Pancreas (tissue), 10 donors: ENCODE measurements around the gene TRIM4. TPM values are rescaled to one million over a fixed set of nuclear protein-coding genes. Genes with fewer than 3 reads are reported as not detected.

Experiments
- ATAC-seq, 4 donors: fragments of 200-7000 bp; cut with Tn5 transposase; one replicate each; pipeline versions ENCODE4 v1.8.0 to v1.9.1; 2020; ENCODE audit warnings: mild to moderate bottlenecking in 4 of 4, moderate library complexity in 4 of 4
- DNase-seq, 6 donors: peaks; one replicate each; pipeline ENCODE4 v3.0.0-alpha.2; 2020
- FAIRE-seq: peaks from 2 replicates; lab custom pipeline; 2012; peaks lifted over from hg19 to GRCh38; lab: Jason Lieb, UNC
- H3K27ac ChIP-seq, 4 donors: fragments of 200-600 bp; sonication (generic); 1 replicate in 3 of 4; 2 replicates in 1 of 4; pipeline versions ENCODE4 v1.5.0 to v1.8.0; 2020
- H3K27me3 ChIP-seq, 4 donors: fragments of 200-600 bp; one replicate each; pipeline ENCODE4 v1.8.0; 2021
- H3K36me3 ChIP-seq, 3 donors: fragments of 200-600 bp; sonication (generic) in 1 of 3; one replicate each; pipeline versions ENCODE4 v1.5.0 to v1.8.0; 2020 to 2021
- H3K4me1 ChIP-seq, 3 donors: fragments of 200-600 bp; one replicate each; pipeline ENCODE4 v1.8.0; 2021
- H3K4me3 ChIP-seq, 4 donors: fragments of 200-600 bp; sonication (generic) in 2 of 4; one replicate each; pipeline versions ENCODE4 v1.5.0 to v1.8.0; 2020 to 2021
- H3K9me3 ChIP-seq, 4 donors: fragments of 200-600 bp; one replicate each; pipeline ENCODE4 v1.8.0; 2021
- WGBS, 2 donors: extraction: QIAGEN DNeasy Blood & Tissue Kit; methylation state at CpG; one replicate each; pipeline ENCODE4 v1.1.7; 2013; 5-methylcytosine and 5-hydroxymethylcytosine counted together
- intact Hi-C, 3 donors: fragments of 100-400 bp; cut with DNase I; formaldehyde crosslinking; loops; one replicate each; pipeline versions ENCODE4 v1.11.1 to v1.14.2; 2022
- polyA plus RNA-seq, 2 donors: library from polyadenylated mRNA; stranded (reverse); fragments of 200-250 nt; gene quantifications; one replicate each; pipeline ENCODE4 v1.2.3, GENCODE V29; 2013
- total RNA-seq, 6 donors: library from RNA; stranded (reverse); fragmentation: NEBNext Ultra II Directional in 4 of 6; extraction: Animal tissue kit (Norgen Biotek cat#: 25700) in 4 of 6; gene quantifications; one replicate each; pipeline versions ENCODE4 v1.2.1 to v1.2.4, GENCODE V29; 2021 to 2023
- TF ChIP-seq, protein P1 (sequence below), 4 donors: fragments of 200-600 bp; sonication (generic) in 3 of 4; IDR thresholded peaks; one replicate each; pipeline versions ENCODE4 v1.5.0 to v1.8.0; 2021; ENCODE audit warnings: antibody characterized with exemption in 4 of 4
- donor health status: healthy with polysubstance abuse.
- donor health status: DM: no; HTN: no; CAD: no; lungs with moderate emphysema.
- donor health status: DM: no; HTN: no; CAD: no.
- donor health status: control.
- donor health status: control.
- donor health status: Bipolar disorder and iron deficiency.
- donor health status: DM: yes; HTN: yes; CAD: no.
- donor health status: DM: no; HTN: no; CAD: no.
- donor health status: DM: no; HTN: no; CAD: no.
- donor health status: DM: yes; HTN: yes; CAD: no.

TRIM4 gene
- total and polyA plus RNA-seq, 8 donors: 9.4 to 18.6 (median 15.7) TPM

DNA sequence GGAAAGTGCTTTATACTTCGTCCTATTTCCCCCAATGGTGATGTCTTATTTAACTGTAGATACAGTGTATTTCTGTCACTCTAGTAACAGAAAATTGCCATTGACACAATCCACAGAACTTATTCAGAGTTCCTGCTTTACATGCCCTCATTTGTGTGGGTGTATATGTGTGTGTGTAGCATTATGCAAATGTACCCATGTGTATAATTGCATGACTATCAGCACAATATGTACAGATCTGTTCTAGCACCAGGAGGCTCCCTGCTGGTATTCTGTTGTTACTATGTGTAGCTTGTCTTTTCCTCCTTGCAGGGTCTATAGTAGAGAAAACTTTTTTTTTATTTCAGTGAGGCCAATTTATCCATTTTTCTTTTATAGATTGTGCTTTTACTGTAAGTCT is 75.0 kb downstream of the TRIM4 start:
- intact Hi-C loops: no loop called here
- Histone ChIP-seq H3K9me3 (no peaks in the 10 kb centered on the region), H3K36me3 (no peaks in the 10 kb centered on the region), H3K4me3 (no peak overlapping the region), H3K27me3 (no peaks in the 10 kb centered on the region), H3K27ac (no peak overlapping the region), H3K4me1 (peaks cover 0 to 2% (median 0%) of the 10 kb centered on the region in 3 donors)
- DNase-seq (no peak), ATAC-seq (no peak), FAIRE-seq (no peak)
- TF ChIP-seq, protein P1, sequence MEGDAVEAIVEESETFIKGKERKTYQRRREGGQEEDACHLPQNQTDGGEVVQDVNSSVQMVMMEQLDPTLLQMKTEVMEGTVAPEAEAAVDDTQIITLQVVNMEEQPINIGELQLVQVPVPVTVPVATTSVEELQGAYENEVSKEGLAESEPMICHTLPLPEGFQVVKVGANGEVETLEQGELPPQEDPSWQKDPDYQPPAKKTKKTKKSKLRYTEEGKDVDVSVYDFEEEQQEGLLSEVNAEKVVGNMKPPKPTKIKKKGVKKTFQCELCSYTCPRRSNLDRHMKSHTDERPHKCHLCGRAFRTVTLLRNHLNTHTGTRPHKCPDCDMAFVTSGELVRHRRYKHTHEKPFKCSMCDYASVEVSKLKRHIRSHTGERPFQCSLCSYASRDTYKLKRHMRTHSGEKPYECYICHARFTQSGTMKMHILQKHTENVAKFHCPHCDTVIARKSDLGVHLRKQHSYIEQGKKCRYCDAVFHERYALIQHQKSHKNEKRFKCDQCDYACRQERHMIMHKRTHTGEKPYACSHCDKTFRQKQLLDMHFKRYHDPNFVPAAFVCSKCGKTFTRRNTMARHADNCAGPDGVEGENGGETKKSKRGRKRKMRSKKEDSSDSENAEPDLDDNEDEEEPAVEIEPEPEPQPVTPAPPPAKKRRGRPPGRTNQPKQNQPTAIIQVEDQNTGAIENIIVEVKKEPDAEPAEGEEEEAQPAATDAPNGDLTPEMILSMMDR (IDR thresholded peaks at IDR 0.05): no peak
- 47 to 54% methylated on average over 1 of the region's 1 CpG for WGBS, 2 donors

DNA sequence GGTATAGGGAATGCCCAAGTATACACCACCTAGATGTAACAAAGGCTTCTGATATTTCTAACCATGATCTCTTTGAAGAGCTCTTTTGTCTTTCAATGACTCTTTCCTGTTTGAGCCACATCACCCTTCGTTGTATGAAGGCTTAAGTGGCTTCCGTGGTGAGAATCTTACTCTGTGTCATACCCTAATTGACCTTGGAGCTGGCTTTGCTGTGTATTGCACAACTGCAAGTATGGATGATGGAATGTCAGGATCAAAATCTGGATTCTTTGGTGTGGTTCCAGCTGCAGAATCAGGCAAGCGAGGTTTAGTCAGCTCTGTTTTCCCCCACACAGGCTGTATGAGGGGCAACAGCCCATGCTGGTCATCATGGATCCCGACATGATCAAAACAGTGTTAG is 75.5 kb downstream of the TRIM4 start:
- intact Hi-C loops: no loop called here
- H3K36me3 ChIP-seq: no peaks in the 10 kb centered on the region

DNA sequence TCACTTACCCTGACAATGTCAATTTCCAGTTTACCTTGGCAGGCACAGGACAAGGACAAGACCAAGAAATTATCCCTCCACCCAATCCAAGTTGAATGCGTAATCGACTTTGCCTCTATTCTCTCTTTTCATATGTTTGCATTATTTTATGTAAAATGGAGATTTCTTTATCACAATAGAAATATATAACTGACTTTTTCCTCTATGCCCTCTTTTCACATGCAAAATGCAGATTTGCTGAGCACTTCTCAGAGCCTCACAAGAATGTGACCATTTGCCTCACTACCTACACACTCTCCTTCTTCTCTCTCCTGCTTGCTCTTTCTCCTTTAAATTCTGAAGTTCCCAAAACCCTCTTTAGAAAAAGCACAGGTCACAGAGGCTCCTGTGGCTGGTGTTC is 76.4 kb downstream of the TRIM4 start:
- WGBS, 2 donors: 71 to 84% methylated on average over 2 of the region's 2 CpGs
- DNase-seq (no peak), ATAC-seq (no peak), FAIRE-seq (no peak)
- TF ChIP-seq, protein P1 (IDR thresholded peaks at IDR 0.05): no peak
- Histone ChIP-seq H3K9me3 (no peaks in the 10 kb centered on the region), H3K36me3 (no peaks in the 10 kb centered on the region), H3K27ac (no peak overlapping the region), H3K27me3 (no peaks in the 10 kb centered on the region), H3K4me3 (no peak overlapping the region), H3K4me1 (peaks cover 0 to 9% (median 0%) of the 10 kb centered on the region in 3 donors)
- intact Hi-C loops: no loop called here

More for the DNA sequence above, 75.5 kb downstream of the TRIM4 start:
- TF ChIP-seq, protein P1 (IDR thresholded peaks at IDR 0.05): no peak
- H3K9me3 ChIP-seq: no peaks in the 10 kb centered on the region
- DNase-seq (no peak), ATAC-seq (no peak), FAIRE-seq (no peak)
- peaks cover 0 to 5% (median 0%) of the 10 kb centered on the region in 3 donors for H3K4me1 ChIP-seq
- no peaks in the 10 kb centered on the region for H3K27me3 ChIP-seq
- 52 to 55% methylated on average over 4 of the region's 4 CpGs for WGBS, 2 donors
- H3K27ac ChIP-seq: no peak overlapping the region
- H3K4me3 ChIP-seq: no peak overlapping the region

Other genes with a start within 250 kb of the TRIM4 start
- gene CYP3A5, start 239.5 kb downstream of the TRIM4 start, total RNA-seq: 100 to 1,000 TPM in 1 of 6 donors, 10 to 100 TPM in 4, 1 to 10 TPM in 1; 10.0 to 129 (median 28.1) TPM
- 100 to 1,000 TPM; 108 to 219 TPM for gene CYP3A5, start 239.5 kb downstream of the TRIM4 start, polyA plus RNA-seq
- gene CYP3A7, start 184.3 kb downstream of the TRIM4 start, total RNA-seq: 1 to 10 TPM in 1 of 6 donors, under 1 TPM in 4, not detected in 1; 0.19 to 1.3 (median 0.25) TPM
- gene CYP3A7, start 184.3 kb downstream of the TRIM4 start, polyA plus RNA-seq: under 1 TPM; 0.11 to 0.23 TPM
- gene CYP3A4, start 135.3 kb downstream of the TRIM4 start, total RNA-seq: 10 to 100 TPM in 1 of 6 donors, 1 to 10 TPM in 2, under 1 TPM in 2, not detected in 1; 0.25 to 11.0 (median 3.0) TPM
- 1 to 10 TPM; 4.3 to 5.4 TPM for gene CYP3A4, start 135.3 kb downstream of the TRIM4 start, polyA plus RNA-seq
- gene CYP3A43, start 91.5 kb downstream of the TRIM4 start, total RNA-seq: 1 to 10 TPM in 3 of 6 donors, under 1 TPM in 3; 0.15 to 7.9 (median 0.96) TPM
- gene CYP3A43, start 91.5 kb downstream of the TRIM4 start, polyA plus RNA-seq: 1 to 10 TPM; 2.1 to 7.3 TPM
- not detected for gene OR2AE1, start 42.5 kb downstream of the TRIM4 start, total RNA-seq
- gene OR2AE1, start 42.5 kb downstream of the TRIM4 start, polyA plus RNA-seq: not detected
- 1 to 10 TPM in 4 of 6 donors, under 1 TPM in 2; 0.37 to 8.7 (median 4.7) TPM for gene GJC3, start 10.1 kb upstream of the TRIM4 start, total RNA-seq
- 1 to 10 TPM; 4.2 to 4.6 TPM for gene GJC3, start 10.1 kb upstream of the TRIM4 start, polyA plus RNA-seq
- 100 to 1,000 TPM; 174 to 262 (median 214) TPM for gene AZGP1, start 56.5 kb upstream of the TRIM4 start, total RNA-seq
- gene AZGP1, start 56.5 kb upstream of the TRIM4 start, polyA plus RNA-seq: 100 to 1,000 TPM; 362 to 686 TPM
- 10 to 100 TPM; 52.6 to 86.0 (median 68.2) TPM for gene ZKSCAN1, start 96.1 kb upstream of the TRIM4 start, total RNA-seq
- 10 to 100 TPM; 24.2 to 28.9 TPM for gene ZKSCAN1, start 96.1 kb upstream of the TRIM4 start, polyA plus RNA-seq
- 1 to 10 TPM; 3.8 to 9.6 (median 6.2) TPM for gene ZSCAN21, start 130.2 kb upstream of the TRIM4 start, total RNA-seq
- 10 to 100 TPM in 1 of 2 donors, 1 to 10 TPM in 1; 8.3 to 11.8 TPM for gene ZSCAN21, start 130.2 kb upstream of the TRIM4 start, polyA plus RNA-seq
- gene ZNF3, start 162.2 kb upstream of the TRIM4 start, total RNA-seq: 10 to 100 TPM in 5 of 6 donors, 1 to 10 TPM in 1; 9.6 to 21.2 (median 13.2) TPM
- gene ZNF3, start 162.2 kb upstream of the TRIM4 start, polyA plus RNA-seq: 10 to 100 TPM; 15.8 to 21.1 TPM
- gene COPS6, start 169.4 kb upstream of the TRIM4 start, total RNA-seq: 10 to 100 TPM; 34.6 to 44.0 (median 38.3) TPM
- 10 to 100 TPM; 46.0 to 82.0 TPM for gene COPS6, start 169.4 kb upstream of the TRIM4 start, polyA plus RNA-seq
- 10 to 100 TPM; 21.7 to 38.4 (median 24.1) TPM for gene MCM7, start 181.9 kb upstream of the TRIM4 start, total RNA-seq
- gene MCM7, start 181.9 kb upstream of the TRIM4 start, polyA plus RNA-seq: 10 to 100 TPM; 63.1 to 77.0 TPM
- gene AP4M1, start 182.1 kb upstream of the TRIM4 start, total RNA-seq: 10 to 100 TPM in 5 of 6 donors, 1 to 10 TPM in 1; 8.6 to 14.6 (median 10.9) TPM
- 10 to 100 TPM; 23.5 to 25.4 TPM for gene AP4M1, start 182.1 kb upstream of the TRIM4 start, polyA plus RNA-seq
- 10 to 100 TPM; 11.7 to 27.2 (median 13.9) TPM for gene TAF6, start 199.8 kb upstream of the TRIM4 start, total RNA-seq
- gene TAF6, start 199.8 kb upstream of the TRIM4 start, polyA plus RNA-seq: 10 to 100 TPM; 31.3 to 39.6 TPM
- 1 to 10 TPM; 1.8 to 6.5 (median 2.8) TPM for gene CNPY4, start 200.1 kb upstream of the TRIM4 start, total RNA-seq
- gene CNPY4, start 200.1 kb upstream of the TRIM4 start, polyA plus RNA-seq: 10 to 100 TPM in 1 of 2 donors, 1 to 10 TPM in 1; 4.7 to 10.8 TPM
- gene MBLAC1, start 207.4 kb upstream of the TRIM4 start, total RNA-seq: 1 to 10 TPM; 1.1 to 2.1 (median 1.7) TPM
- gene MBLAC1, start 207.4 kb upstream of the TRIM4 start, polyA plus RNA-seq: 1 to 10 TPM; 2.1 to 3.7 TPM
- 10 to 100 TPM; 43.8 to 57.3 (median 51.8) TPM for gene LAMTOR4, start 229.4 kb upstream of the TRIM4 start, total RNA-seq
- gene LAMTOR4, start 229.4 kb upstream of the TRIM4 start, polyA plus RNA-seq: 100 to 1,000 TPM; 147 to 209 TPM
- 10 to 100 TPM in 2 of 6 donors, 1 to 10 TPM in 4; 5.1 to 15.7 (median 8.8) TPM for gene TRAPPC14, start 239.2 kb upstream of the TRIM4 start, total RNA-seq
- 10 to 100 TPM; 32.1 to 34.6 TPM for gene TRAPPC14, start 239.2 kb upstream of the TRIM4 start, polyA plus RNA-seq
- 1 to 10 TPM in 2 of 6 donors, under 1 TPM in 4; 0.28 to 8.9 (median 0.69) TPM for gene GAL3ST4, start 249.1 kb upstream of the TRIM4 start, total RNA-seq
- gene GAL3ST4, start 249.1 kb upstream of the TRIM4 start, polyA plus RNA-seq: under 1 TPM; 0.45 to 0.65 TPM